Ovary (tissue), 9 donors: ENCODE results near the gene OR6Y1. TPM values are rescaled to one million over a fixed set of nuclear protein-coding genes. Genes with fewer than 3 reads are reported as not detected.

ENCODE experiments used
- DNase-seq, 5 donors: peaks; one replicate each; pipeline ENCODE4 v3.0.0-alpha.2; 2019 to 2020
- H3K27ac ChIP-seq, 2 donors: fragments of 200-600 bp; one replicate each; pipeline versions ENCODE4 v1.5.1 to v1.8.0; 2019 to 2022
- H3K27me3 ChIP-seq: fragments of 200-600 bp; one replicate; pipeline ENCODE4 v1.8.0; 2022
- H3K36me3 ChIP-seq: fragments of 200-600 bp; sonication (generic); one replicate; pipeline ENCODE4 v1.5.1; 2019
- H3K4me1 ChIP-seq: one replicate; pipeline ENCODE4 v1.8.1; 2013; ENCODE audit warnings: mild to moderate bottlenecking, moderate library complexity; ENCODE audit not compliant: insufficient read depth
- H3K4me3 ChIP-seq: fragments of 200-600 bp; sonication (generic); one replicate; pipeline ENCODE4 v1.5.1; 2017
- H3K9me3 ChIP-seq, 2 donors: fragments of 200-600 bp in 1 of 2; sonication (generic) in 1 of 2; one replicate each; pipeline versions ENCODE4 v1.5.1 to v1.8.1; 2013 to 2019; ENCODE audit warnings: mild to moderate bottlenecking in 1 of 2, moderate library complexity in 1 of 2
- CTCF ChIP-seq, 3 donors: fragments of 450-650 bp in 2 of 3; fragments of 200-600 bp in 1 of 3; IDR thresholded peaks; one replicate each; pipeline versions ENCODE4 v1.5.1 to v1.8.0; 2016 to 2022; ENCODE audit warnings: antibody characterized with exemption in 3 of 3, mild to moderate bottlenecking in 1 of 3
- EP300 ChIP-seq: sonication (generic); formaldehyde crosslinking; IDR thresholded peaks from one replicate; pipeline ENCODE4 v1.6.1; 2017; ENCODE audit warnings: antibody characterized with exemption
- POLR2A ChIP-seq: fragments of 450-650 bp; IDR thresholded peaks from one replicate; pipeline ENCODE4 v1.6.1; 2017; ENCODE audit warnings: antibody characterized with exemption, mild to moderate bottlenecking, moderate library complexity
- WGBS, 3 donors: extraction: QIAGEN DNeasy Blood & Tissue Kit in 1 of 3; methylation state at CpG; one replicate each; pipeline versions ENCODE4 v1.1.5 to v1.1.7; 2013 to 2017; 5-methylcytosine and 5-hydroxymethylcytosine counted together
- intact Hi-C, 4 donors: fragments of 100-400 bp; cut with DNase I; formaldehyde crosslinking; loops; one replicate each; pipeline versions ENCODE4 v1.11.0 to v1.15.1; 2022 to 2023
- polyA plus RNA-seq, 2 donors: library from polyadenylated mRNA; stranded (reverse); fragments of 200-250 nt in 1 of 2; fragments of 350-450 nt in 1 of 2; fragmentation: Illumina TruSeq in 1 of 2; extraction: RNeasy Lipid Tissue Mini Kit (QIAGEN cat#74804) in 1 of 2; gene quantifications; one replicate each; pipeline ENCODE4 v1.2.3, GENCODE V29; 2013 to 2014
- total RNA-seq, 7 donors: library from RNA; depleted of rRNA in 2 of 7; stranded (reverse); fragments of >200 nt in 2 of 7; fragmentation: NEBNext Ultra II Directional in 3 of 7; extraction: Animal tissue kit (Norgen Biotek cat#: 25700) in 3 of 7; gene quantifications; one replicate each; pipeline versions ENCODE4 v1.1.0 to v1.2.4, GENCODE V29; 2016 to 2023
- donor health status: DM: no; HTN: no; CAD: no; lungs with moderate emphysema.
- donor health status: DM: no; HTN: no; CAD: no.
- donor health status: Bipolar disorder and iron deficiency.
- donor health status: DM: yes; HTN: yes; CAD: no.
- donor health status: DM: no; HTN: no; CAD: no.
- donor health status: DM: yes; HTN: yes; CAD: no.

Gene OR6Y1
- total and polyA plus RNA-seq, 9 donors: not detected

- no peaks in the 10 kb centered on the region for H3K9me3 ChIP-seq
- no peaks in the 10 kb centered on the region for H3K27me3 ChIP-seq
- H3K36me3 ChIP-seq: no peaks in the 10 kb centered on the region
- no peaks in the 10 kb centered on the region for H3K4me1 ChIP-seq
- DNase-seq: no peak
- 82 to 95% (median 89%) methylated on average over 1 of the region's 1 CpG for WGBS, 3 donors
- H3K4me3 ChIP-seq: no peak within 1 kb of the TSS
- intact Hi-C loops: no loop called here
- H3K27ac ChIP-seq: no peak within 1 kb of the TSS
- no peak for TF ChIP-seq CTCF (IDR thresholded peaks at IDR 0.05)
- TF ChIP-seq EP300: no peak
- no peak for TF ChIP-seq POLR2A
These were observed 25.5 kb upstream of the OR6Y1 start, which contains the start of gene OR10X1 for GRCh38 chr1:158579733-158580132. OR10X1 (minus strand) TSS chr1:158579899; CDS start chr1:158579899, 0 bp downstream.

- H3K27me3 ChIP-seq: no peaks in the 10 kb centered on the region
These were observed 23.4 kb upstream of the OR6Y1 start for GRCh38 chr1:158577561-158577960.

GRCh38 chr1:158572226-158572625 is 18.0 kb upstream of the OR6Y1 start:
- no peak for TF ChIP-seq CTCF (IDR thresholded peaks at IDR 0.05)
- TF ChIP-seq POLR2A: no peak
- TF ChIP-seq EP300: no peak
- 77 to 86% (median 81%) methylated on average over 1 of the region's 1 CpG for WGBS, 3 donors
- Histone ChIP-seq H3K4me3 (no peak overlapping the region), H3K9me3 (no peaks in the 10 kb centered on the region), H3K27me3 (no peaks in the 10 kb centered on the region), H3K36me3 (no peaks in the 10 kb centered on the region), H3K27ac (no peak overlapping the region), H3K4me1 (no peaks in the 10 kb centered on the region)
- intact Hi-C loops: no loop called here
- no peak for DNase-seq

More at GRCh38 chr1:158577561-158577960, 23.4 kb upstream of the OR6Y1 start:
- intact Hi-C loops: no loop called here
- no peak for DNase-seq
- TF ChIP-seq EP300 (no peak), POLR2A (no peak), CTCF (IDR thresholded peaks at IDR 0.05) (no peak)
- 91 to 93% (median 93%) methylated on average over 3 of the region's 3 CpGs for WGBS, 3 donors
- Histone ChIP-seq H3K4me3 (no peak overlapping the region), H3K36me3 (no peaks in the 10 kb centered on the region), H3K27ac (no peak overlapping the region), H3K9me3 (no peaks in the 10 kb centered on the region), H3K4me1 (no peaks in the 10 kb centered on the region)

- H3K36me3 ChIP-seq: no peaks in the 10 kb centered on the region
- H3K9me3 ChIP-seq: no peaks in the 10 kb centered on the region
- DNase-seq: no peak
- no peak within 1 kb of the TSS for H3K27ac ChIP-seq
- 79 to 82% (median 80%) methylated on average over 3 of the region's 3 CpGs for WGBS, 3 donors
- no peaks in the 10 kb centered on the region for H3K4me1 ChIP-seq
- no peaks in the 10 kb centered on the region for H3K27me3 ChIP-seq
- intact Hi-C loops: no loop called here
- H3K4me3 ChIP-seq: no peak within 1 kb of the TSS
- TF ChIP-seq EP300 (no peak), POLR2A (no peak), CTCF (IDR thresholded peaks at IDR 0.05) (no peak)
These were observed 16.3 kb upstream of the OR6Y1 start, which contains the start of gene OR6P1 for GRCh38 chr1:158570480-158570879. OR6P1 (minus strand) TSS chr1:158570580; CDS start chr1:158563604, 6,976 bp downstream.
